SIG-M5 (cell line): ENCODE data around the gene HEATR5A.
"Not testable (repeated sequence)": the region's sequence is repeated elsewhere in the genome, so short reads cannot be mapped to it uniquely, and the experiment has no call there.

Source experiments
- DNase-seq: peaks from one replicate; lab custom pipeline; 2025; lab: John Stamatoyannopoulos, UW

HEATR5A gene

GRCh38 chr14:31420319-31421111 lies at the start of gene HEATR5A:
Gene HEATR5A (minus strand): TSS chr14:31420550. CDS start chr14:31402975, 17,575 bp downstream.
- DNase-seq, result peak; percentile 17

GRCh38 chr14:31466554-31466953 lies 46.2 kb upstream of the HEATR5A start:
- DNase-seq, result no peak

GRCh38 chr14:31465111-31465510 lies 44.8 kb upstream of the HEATR5A start:
- DNase-seq, result no peak

GRCh38 chr14:31462450-31462849 lies 42.1 kb upstream of the HEATR5A start:
- DNase-seq, result not testable (repeated sequence)

- DNase-seq, result no peak
These were observed 41.2 kb upstream of the HEATR5A start for GRCh38 chr14:31461545-31461944.

- no peak for DNase-seq
These were observed 37.6 kb upstream of the HEATR5A start for GRCh38 chr14:31457665-31458659.

- DNase-seq, result no peak
These were observed 36.7 kb upstream of the HEATR5A start, which contains the start of gene DTD2 for GRCh38 chr14:31456841-31457664. Gene DTD2 (minus strand): TSS chr14:31457506. CDS start chr14:31457393, 113 bp downstream.

- DNase-seq, result no peak
These were observed 29.7 kb upstream of the HEATR5A start for GRCh38 chr14:31449971-31450610.

- DNase-seq, result no peak
These were observed 28.8 kb upstream of the HEATR5A start for GRCh38 chr14:31449136-31449535.

GRCh38 chr14:31445703-31446102 lies 25.4 kb upstream of the HEATR5A start:
- no peak for DNase-seq

- DNase-seq, result no peak
These were observed 21.9 kb upstream of the HEATR5A start for GRCh38 chr14:31442284-31442683.

GRCh38 chr14:31441273-31442111 lies 21.1 kb upstream of the HEATR5A start:
- no peak for DNase-seq

- DNase-seq, result no peak
These were observed 19.9 kb upstream of the HEATR5A start for GRCh38 chr14:31440280-31440679.

GRCh38 chr14:31439561-31439960 lies 19.2 kb upstream of the HEATR5A start:
- DNase-seq, result no peak

- not testable (repeated sequence) for DNase-seq
These were observed 16.8 kb upstream of the HEATR5A start for GRCh38 chr14:31437045-31437691.

GRCh38 chr14:31435276-31435675 lies 14.9 kb upstream of the HEATR5A start:
- no peak for DNase-seq

GRCh38 chr14:31430634-31431264 lies 10.4 kb upstream of the HEATR5A start:
- DNase-seq, result no peak

- no peak for DNase-seq
These were observed 9.4 kb upstream of the HEATR5A start for GRCh38 chr14:31429791-31430190.

GRCh38 chr14:31428011-31428410 lies 7.7 kb upstream of the HEATR5A start:
- no peak for DNase-seq
